ENCODE results near the gene PRDM16.

PRDM16 gene

GRCh38 chr1:3077561-3077960, 8.6 kb downstream of the PRDM16 start:
- no peak for ATAC-seq
- TF ChIP-seq ZFP30 (CRISPR knock-in tag; IDR thresholded peaks at IDR 0.05) (no peak), ISL1 (CRISPR knock-in tag; IDR thresholded peaks at IDR 0.05) (no peak), CSDC2 (CRISPR knock-in tag; IDR thresholded peaks at IDR 0.05) (no peak), ESRRG (CRISPR knock-in tag; IDR thresholded peaks at IDR 0.05) (no peak), POU6F1 (CRISPR knock-in tag; IDR thresholded peaks at IDR 0.05; ENCODE audit: borderline replicate concordance, low read depth) (no peak), CSRNP3 (CRISPR knock-in tag; IDR thresholded peaks at IDR 0.05) (no peak), PPARA (CRISPR knock-in tag; IDR thresholded peaks at IDR 0.05; ENCODE audit: borderline replicate concordance) (no peak), CREB5 (CRISPR knock-in tag; IDR thresholded peaks at IDR 0.05; ENCODE audit: low read depth) (no peak), ZC3H10 (CRISPR knock-in tag; IDR thresholded peaks at IDR 0.05) (no peak), GLIS3 (CRISPR knock-in tag; IDR thresholded peaks at IDR 0.05) (no peak), ZNF70 (CRISPR knock-in tag; IDR thresholded peaks at IDR 0.05) (no peak), TCF4 (CRISPR knock-in tag; IDR thresholded peaks at IDR 0.05; ENCODE audit: borderline replicate concordance) (no peak), OSR1 (CRISPR knock-in tag; IDR thresholded peaks at IDR 0.05) (no peak), TSHZ2 (CRISPR knock-in tag; IDR thresholded peaks at IDR 0.05) (no peak)

- TF ChIP-seq OSR1 (CRISPR knock-in tag; IDR thresholded peaks at IDR 0.05) (no peak), ZNF8 (CRISPR knock-in tag; IDR thresholded peaks at IDR 0.05) (no peak), ESRRG (CRISPR knock-in tag; IDR thresholded peaks at IDR 0.05) (no peak), ZC3H10 (CRISPR knock-in tag; IDR thresholded peaks at IDR 0.05) (no peak)
- no peak for ATAC-seq
Measured at GRCh38 chr1:3078430-3078861, 9.4 kb downstream of the PRDM16 start.

GRCh38 chr1:3078871-3079270, 9.9 kb downstream of the PRDM16 start:
- no peak for ATAC-seq
- TF ChIP-seq ZFP30 (CRISPR knock-in tag; IDR thresholded peaks at IDR 0.05): no peak

- no peak for ATAC-seq
- TF ChIP-seq CSRNP3 (CRISPR knock-in tag; IDR thresholded peaks at IDR 0.05): no peak
- TF ChIP-seq ISL1 (CRISPR knock-in tag; IDR thresholded peaks at IDR 0.05): no peak
- no peak for TF ChIP-seq ZNF8 (CRISPR knock-in tag; IDR thresholded peaks at IDR 0.05)
- TF ChIP-seq PPARA (CRISPR knock-in tag; IDR thresholded peaks at IDR 0.05; ENCODE audit: borderline replicate concordance): no peak
- no peak for TF ChIP-seq ZFP3 (CRISPR knock-in tag; IDR thresholded peaks at IDR 0.05)
- TF ChIP-seq BACH2 (CRISPR knock-in tag; IDR thresholded peaks at IDR 0.05; ENCODE audit: borderline replicate concordance): no peak
- TF ChIP-seq POU6F1 (CRISPR knock-in tag; IDR thresholded peaks at IDR 0.05; ENCODE audit: borderline replicate concordance, low read depth): no peak
- TF ChIP-seq TOX (CRISPR knock-in tag; IDR thresholded peaks at IDR 0.05; ENCODE audit: borderline replicate concordance): no peak
- no peak for TF ChIP-seq CREB5 (CRISPR knock-in tag; IDR thresholded peaks at IDR 0.05; ENCODE audit: low read depth)
- TF ChIP-seq OSR1 (CRISPR knock-in tag; IDR thresholded peaks at IDR 0.05): no peak
- no peak for TF ChIP-seq CSDC2 (CRISPR knock-in tag; IDR thresholded peaks at IDR 0.05)
- no peak for TF ChIP-seq PATZ1 (CRISPR knock-in tag; IDR thresholded peaks at IDR 0.05; ENCODE audit: borderline replicate concordance)
- TF ChIP-seq SNAI2 (CRISPR knock-in tag; IDR thresholded peaks at IDR 0.05): no peak
- no peak for TF ChIP-seq ZFP30 (CRISPR knock-in tag; IDR thresholded peaks at IDR 0.05)
- no peak for TF ChIP-seq ARNTL (CRISPR knock-in tag; IDR thresholded peaks at IDR 0.05; ENCODE audit: borderline replicate concordance, low read depth)
Measured at GRCh38 chr1:3079381-3080052, 10.5 kb downstream of the PRDM16 start.
